ENCODE measurements around the gene SYNPR.

Gene SYNPR

GRCh38 chr3:63287610-63288009 lies 9.5 kb downstream of the SYNPR start:
- no peak overlapping the region for H3K27ac ChIP-seq (replicated peaks)
- no peaks in the 10 kb centered on the region for H3K27me3 ChIP-seq (ENCODE audit: insufficient read depth, poor library complexity, severe bottlenecking)
- no peak for TF ChIP-seq CTCF (IDR thresholded peaks at IDR 0.05; ENCODE audit: insufficient read depth, low read length)
- TF ChIP-seq SPI1 (IDR thresholded peaks at IDR 0.05; ENCODE audit: borderline replicate concordance, low read depth), result no peak
- TF ChIP-seq GABPA (IDR thresholded peaks at IDR 0.05; ENCODE audit: low read depth), result no peak
- no peak for TF ChIP-seq POLR2AphosphoS5 (IDR thresholded peaks at IDR 0.05; ENCODE audit: low read depth)
- TF ChIP-seq REST (IDR thresholded peaks at IDR 0.05; ENCODE audit: insufficient replicate concordance, low read depth), result no peak
- H3K4me3 ChIP-seq (replicated peaks; ENCODE audit: insufficient read depth, low read length), result no peak overlapping the region
- no peak for DNase-seq (ENCODE audit: low read depth in 1 of 2, low spot score in 1 of 2)

GRCh38 chr3:63290686-63291085 lies 12.6 kb downstream of the SYNPR start:
- Histone ChIP-seq H3K27me3 (ENCODE audit: insufficient read depth, poor library complexity, severe bottlenecking) (no peaks in the 10 kb centered on the region), H3K4me3 (replicated peaks; ENCODE audit: insufficient read depth, low read length) (no peak overlapping the region), H3K27ac (replicated peaks) (no peak overlapping the region)
- no peak for DNase-seq (ENCODE audit: low read depth in 1 of 2, low spot score in 1 of 2)
- no peak for TF ChIP-seq CTCF (IDR thresholded peaks at IDR 0.05; ENCODE audit: insufficient read depth, low read length)
- no peak for TF ChIP-seq GABPA (IDR thresholded peaks at IDR 0.05; ENCODE audit: low read depth)

- no peak for DNase-seq (ENCODE audit: low read depth in 1 of 2, low spot score in 1 of 2)
- H3K27me3 ChIP-seq (ENCODE audit: insufficient read depth, poor library complexity, severe bottlenecking), result no peaks in the 10 kb centered on the region
- no peak overlapping the region for H3K4me3 ChIP-seq (replicated peaks; ENCODE audit: insufficient read depth, low read length)
- TF ChIP-seq REST (IDR thresholded peaks at IDR 0.05; ENCODE audit: insufficient replicate concordance, low read depth) (no peak), SPI1 (IDR thresholded peaks at IDR 0.05; ENCODE audit: borderline replicate concordance, low read depth) (no peak), CTCF (IDR thresholded peaks at IDR 0.05; ENCODE audit: insufficient read depth, low read length) (no peak), POLR2AphosphoS5 (IDR thresholded peaks at IDR 0.05; ENCODE audit: low read depth) (no peak), GABPA (IDR thresholded peaks at IDR 0.05; ENCODE audit: low read depth) (no peak)
- no peak overlapping the region for H3K27ac ChIP-seq (replicated peaks)
Observed at GRCh38 chr3:63294332-63294731, 16.2 kb downstream of the SYNPR start.

GRCh38 chr3:63295356-63295755 lies 17.2 kb downstream of the SYNPR start:
- H3K4me3 ChIP-seq (replicated peaks; ENCODE audit: insufficient read depth, low read length), result no peak overlapping the region
- H3K27me3 ChIP-seq (ENCODE audit: insufficient read depth, poor library complexity, severe bottlenecking), result no peaks in the 10 kb centered on the region
- TF ChIP-seq POLR2AphosphoS5 (IDR thresholded peaks at IDR 0.05; ENCODE audit: low read depth) (no peak), REST (IDR thresholded peaks at IDR 0.05; ENCODE audit: insufficient replicate concordance, low read depth) (no peak), SPI1 (IDR thresholded peaks at IDR 0.05; ENCODE audit: borderline replicate concordance, low read depth) (no peak), GABPA (IDR thresholded peaks at IDR 0.05; ENCODE audit: low read depth) (no peak), CTCF (IDR thresholded peaks at IDR 0.05; ENCODE audit: insufficient read depth, low read length) (no peak)
- H3K27ac ChIP-seq (replicated peaks), result no peak overlapping the region
- no peak for DNase-seq (ENCODE audit: low read depth in 1 of 2, low spot score in 1 of 2)

All from HL-60 (cell line).